CD4-positive, alpha-beta T cell treated with Interleukin-1 beta for 1 hour (primary cell): ENCODE results near the gene MYO15B.

Experiments used
- DNase-seq, 2 donors: peaks; one replicate each; pipeline ENCODE4 v3.0.0-alpha.2; 2020 to 2022

The MYO15B gene

GRCh38 chr17:75587675-75588595 is at the start of gene MYO15B:
Gene MYO15B, plus strand, starts transcription at chr17:75587800. Its CDS starts 258 bp downstream, at chr17:75588058.
- DNase-seq: peak; percentile 55 to 77

- DNase-seq: no peak
Observed at GRCh38 chr17:75539967-75540729, 47.5 kb upstream of the MYO15B start.

DNA sequence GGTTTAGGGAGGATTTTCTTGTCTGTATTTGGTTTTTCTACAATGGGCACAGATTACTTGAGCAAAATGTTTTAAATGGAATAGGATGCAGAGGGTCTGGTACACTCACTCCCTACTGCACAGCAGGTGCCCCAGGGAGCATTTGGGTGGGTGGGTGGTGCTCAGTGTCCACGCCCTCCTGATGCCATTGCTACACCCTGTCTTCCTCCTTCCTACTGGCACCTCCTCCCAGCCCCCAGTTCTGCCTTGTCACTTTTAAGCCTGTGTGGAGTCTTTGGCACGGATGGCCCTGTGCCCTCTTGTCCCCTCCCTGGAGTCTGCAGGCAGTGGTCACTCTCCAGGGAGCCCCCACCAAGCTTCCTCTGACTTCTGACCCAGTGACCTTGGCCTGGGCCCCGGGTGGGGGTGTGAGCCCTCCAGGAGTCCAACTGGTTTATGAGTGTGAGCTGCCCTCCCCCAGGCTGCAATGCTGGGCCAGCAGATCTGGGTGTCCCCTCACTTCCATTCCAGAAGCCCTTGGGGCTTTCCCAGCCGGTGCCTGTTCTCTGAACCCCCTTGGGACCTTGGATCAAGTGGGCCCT is 46.6 kb upstream of the MYO15B start:
- no peak for DNase-seq

- no peak for DNase-seq
Observed at GRCh38 chr17:75542229-75542628, 45.4 kb upstream of the MYO15B start.

GRCh38 chr17:75542728-75543336 is 44.8 kb upstream of the MYO15B start:
- no peak for DNase-seq

DNA sequence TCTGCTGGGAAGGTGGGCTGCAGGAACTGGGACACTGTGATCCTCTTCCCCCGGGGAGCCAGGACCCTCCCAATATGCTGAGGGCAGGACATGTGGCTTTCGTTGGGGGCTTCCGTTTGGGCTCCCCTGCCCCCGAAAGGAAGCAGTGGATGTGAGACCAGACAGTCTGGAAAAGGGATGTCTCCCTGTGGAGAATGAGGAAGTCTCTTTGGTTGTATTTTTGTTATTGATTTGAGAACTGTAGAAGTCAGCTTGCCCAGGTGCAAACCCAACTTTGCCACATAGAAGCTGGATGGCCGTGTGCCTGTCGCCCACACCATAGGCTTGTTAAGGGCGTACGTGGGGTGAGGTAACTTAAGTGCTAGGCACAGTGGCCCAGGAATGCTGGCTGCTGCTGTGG is 43.4 kb upstream of the MYO15B start:
- no peak for DNase-seq

- DNase-seq: no peak
Observed at GRCh38 chr17:75546181-75546580, 41.4 kb upstream of the MYO15B start.

GRCh38 chr17:75547091-75547490 is 40.5 kb upstream of the MYO15B start:
- DNase-seq: no peak

DNA sequence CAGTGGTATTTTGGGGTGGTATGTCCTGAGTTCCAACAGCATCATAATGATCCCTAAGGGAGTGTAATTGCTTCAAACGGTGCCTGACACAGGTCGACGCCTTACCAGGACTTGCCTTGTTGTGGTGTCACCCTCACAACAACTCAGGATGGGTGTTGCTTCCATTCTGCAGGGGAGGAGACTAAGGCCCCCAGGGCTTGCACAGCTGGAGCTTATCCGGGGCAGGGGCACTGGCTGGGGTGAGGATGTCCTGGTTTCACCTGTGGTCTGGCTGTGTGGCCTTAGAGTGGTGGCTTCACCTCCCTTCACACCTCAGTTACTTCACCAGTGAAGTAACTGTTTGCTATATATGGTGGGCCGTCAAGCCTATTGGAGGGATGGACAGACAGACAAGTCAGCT is 38.8 kb upstream of the MYO15B start:
- no peak for DNase-seq

DNA sequence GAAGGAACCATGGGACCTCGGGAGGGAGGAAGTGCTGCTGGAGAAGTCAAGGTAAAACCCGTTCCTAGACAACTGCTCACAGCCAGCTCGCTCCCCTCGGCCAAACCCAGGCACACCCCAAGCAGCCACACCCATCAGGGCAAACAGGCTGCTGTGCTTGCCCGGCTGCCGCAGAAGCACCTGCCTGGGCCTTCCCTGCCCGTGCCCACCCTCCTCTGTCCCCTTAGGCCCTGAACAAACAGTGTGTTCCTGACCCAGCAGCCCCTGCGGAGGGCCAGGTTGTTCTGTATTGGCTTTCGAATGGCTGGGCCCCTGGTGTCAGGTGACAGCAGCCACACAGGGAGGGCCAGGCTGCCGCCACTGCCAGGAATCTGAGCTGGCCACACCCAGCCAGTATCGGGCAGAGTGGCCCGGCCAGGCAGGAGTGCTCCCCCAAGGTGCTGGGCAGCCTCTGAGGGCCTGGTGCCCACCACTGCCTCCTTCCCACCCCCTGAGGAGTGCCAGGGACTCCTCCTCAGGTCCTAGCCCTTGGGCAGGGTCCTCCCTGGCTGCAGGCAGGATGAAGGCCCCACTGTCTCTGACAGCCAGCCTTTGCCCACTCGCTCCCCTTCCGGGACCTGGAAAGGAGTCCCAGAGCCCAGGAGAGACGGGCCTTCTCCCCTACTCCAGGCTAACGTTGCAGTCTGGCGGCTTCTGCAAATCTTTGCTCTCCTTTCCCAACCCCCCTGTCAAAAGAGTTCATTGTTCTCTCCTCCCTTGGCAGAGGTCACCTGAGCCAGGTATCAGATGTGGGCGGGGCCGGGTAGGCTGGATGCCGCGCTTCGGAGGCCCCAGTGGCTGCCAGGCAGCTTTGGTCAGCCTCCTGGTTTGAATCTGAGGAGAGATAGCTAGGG is 38.1 kb upstream of the MYO15B start:
- DNase-seq: no peak

- no peak for DNase-seq
Observed at GRCh38 chr17:75550139-75550465, 37.5 kb upstream of the MYO15B start.

DNA sequence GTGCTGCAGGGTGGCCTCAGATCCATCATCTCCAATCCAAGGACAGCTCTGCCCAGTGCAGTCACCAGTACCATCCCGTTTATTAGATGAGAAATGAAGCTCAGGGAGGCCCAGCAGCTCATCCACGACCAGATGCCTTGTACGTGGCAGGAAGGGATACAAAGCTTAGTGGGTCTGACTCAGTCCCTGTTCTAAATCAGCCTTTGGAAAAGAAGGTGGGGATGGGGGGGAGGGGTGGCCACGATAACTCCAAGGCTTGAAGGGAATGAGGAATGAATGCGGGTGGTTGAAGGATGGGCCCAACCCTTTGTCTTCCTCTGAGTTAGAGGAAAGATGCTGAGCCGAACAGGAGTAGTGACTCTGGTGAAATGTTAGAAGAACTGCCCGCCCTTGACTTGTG is 36.3 kb upstream of the MYO15B start:
- no peak for DNase-seq

DNA sequence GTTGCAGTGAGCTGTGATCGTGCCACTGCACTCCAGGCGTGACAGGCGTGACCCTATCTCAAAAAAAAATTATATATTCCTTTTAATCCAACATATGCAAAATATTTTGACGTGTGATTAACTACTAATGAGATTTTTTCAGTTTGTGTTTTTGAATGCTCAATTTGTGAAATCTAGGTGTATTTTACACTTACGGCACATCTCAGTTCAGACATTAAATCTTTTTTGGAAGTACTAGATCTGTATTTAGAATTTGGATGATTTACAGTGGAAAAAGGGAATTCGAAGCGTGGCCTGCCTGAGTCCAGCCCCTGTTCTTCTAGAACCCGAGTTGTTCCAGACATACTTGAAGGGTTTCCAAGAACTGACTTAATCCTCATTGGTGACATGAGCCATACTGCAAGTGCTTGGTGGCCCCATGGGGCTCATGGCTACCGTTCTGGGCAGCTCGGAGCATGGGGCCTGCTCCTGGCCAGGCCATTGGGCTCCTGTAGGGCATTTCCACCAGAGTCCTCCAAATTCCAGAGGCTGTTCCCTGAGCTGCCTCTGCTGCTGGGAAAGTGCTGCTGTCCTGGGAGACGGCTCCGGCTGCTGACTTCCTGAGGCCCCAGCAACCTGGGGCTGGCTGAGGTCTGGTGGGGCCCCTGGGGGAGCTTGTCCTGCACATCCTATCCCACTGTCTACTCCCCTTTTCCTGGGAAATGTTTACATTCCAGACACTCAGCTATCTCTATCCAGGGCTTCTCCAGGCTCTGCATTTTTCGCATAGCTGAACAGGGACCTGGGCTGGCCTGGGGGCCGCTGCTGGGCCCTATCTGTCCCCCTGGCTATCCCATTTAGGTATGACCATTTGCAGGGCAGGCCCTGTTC is 34.9 kb upstream of the MYO15B start:
- DNase-seq: no peak

GRCh38 chr17:75553295-75554110 is 34.1 kb upstream of the MYO15B start:
- no peak for DNase-seq

DNA sequence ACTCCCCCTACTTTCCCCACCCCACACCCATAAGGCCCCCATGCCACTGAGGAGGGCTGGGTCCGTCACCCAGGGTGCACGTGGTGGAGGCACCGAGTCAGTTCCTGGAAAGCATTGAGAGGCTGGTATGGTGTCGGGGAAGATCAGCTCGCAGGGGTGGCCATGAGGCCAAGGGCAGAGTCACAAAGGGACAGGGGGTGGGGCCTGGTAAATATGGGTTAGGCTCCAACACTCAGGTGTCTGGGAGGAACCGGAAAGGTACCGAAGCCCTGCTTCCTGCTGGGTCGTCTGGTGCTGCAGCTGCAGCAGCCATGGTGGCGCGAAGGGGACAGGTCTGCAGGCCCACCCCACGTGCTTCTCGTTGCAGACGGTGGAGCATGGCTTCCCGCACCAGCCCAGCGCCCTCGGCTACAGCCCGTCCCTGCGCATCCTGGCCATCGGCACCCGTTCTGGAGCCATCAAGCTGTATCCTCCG is 31.9 kb upstream of the MYO15B start:
- DNase-seq: no peak

- DNase-seq: no peak
Observed at GRCh38 chr17:75557075-75557851, 30.3 kb upstream of the MYO15B start.

DNA sequence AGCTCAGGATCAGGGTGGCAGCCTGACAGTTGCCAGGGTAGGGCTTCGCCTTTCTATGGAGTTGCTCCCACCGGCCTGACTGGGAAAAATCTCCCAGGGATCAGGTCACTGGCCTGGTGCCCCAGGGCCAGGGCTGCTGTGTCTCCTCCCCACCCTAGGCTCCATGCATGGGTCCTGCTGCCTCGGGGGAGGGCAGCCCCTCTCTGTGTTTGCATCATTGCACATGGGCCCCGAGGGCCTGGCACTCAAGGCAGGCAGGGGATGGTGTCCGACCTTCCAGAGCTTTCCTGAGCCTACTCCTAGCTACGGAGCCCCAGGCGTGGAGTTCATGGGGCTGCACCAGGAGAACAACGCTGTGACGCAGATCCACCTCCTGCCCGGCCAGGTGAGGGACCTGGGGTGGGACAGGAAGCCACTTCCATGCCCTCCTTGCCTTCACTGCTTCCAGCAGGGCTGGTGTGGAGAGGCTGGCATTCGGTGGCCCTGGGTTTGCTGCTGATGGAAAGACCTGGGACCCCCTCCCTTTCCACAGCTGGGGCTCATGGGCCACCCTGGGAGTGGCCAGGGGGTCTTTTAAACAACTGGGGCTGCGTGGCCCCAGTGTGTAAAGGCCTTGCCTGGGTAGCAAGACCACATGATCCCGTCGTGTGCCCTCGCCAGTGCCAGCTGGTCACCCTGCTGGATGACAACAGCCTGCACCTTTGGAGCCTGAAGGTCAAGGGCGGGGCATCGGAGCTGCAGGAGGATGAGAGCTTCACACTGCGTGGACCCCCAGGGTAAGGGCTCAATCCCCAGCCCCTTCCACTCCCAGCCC is 29.5 kb upstream of the MYO15B start:
- no peak for DNase-seq
